HEK293 (cell line): ENCODE measurements around the gene DUS1L.

Source experiments
- CTCF ChIA-PET: fragments of 350-600 bp; formaldehyde crosslinking; extraction: SDS; loops from one replicate; lab custom pipeline; 2021; ENCODE audit warnings: antibody characterized with exemption; lab: Yijun Ruan, JAX
- POLR2A ChIA-PET: fragments of 300-600 bp; formaldehyde crosslinking; extraction: SDS; loops from one replicate; lab custom pipeline; 2020; ENCODE audit warnings: antibody characterized with exemption, inconsistent platforms; lab: Yijun Ruan, JAX
- H3K27ac ChIP-seq: fragments of 200-500 bp; sonication (Bioruptor generic); 2 replicates; pipeline ENCODE4 v1.5.1; 2014; ENCODE audit warnings: low read depth, low read length, control low read depth, inconsistent platforms; ENCODE audit errors: extremely low read depth
- H3K36me3 ChIP-seq, 2 experiments: fragments of 200-500 bp in 1 of 2; sonication (Bioruptor generic) in 1 of 2; 1 replicate in 1 of 2; 2 replicates in 1 of 2; pipeline ENCODE4 v1.5.1; 2014 to 2017; ENCODE audit warnings: inconsistent platforms in 2 of 2, low read length in 2 of 2; ENCODE audit not compliant: control insufficient read depth in 2 of 2, insufficient read depth in 1 of 2
- H3K4me1 ChIP-seq: fragments of 200-500 bp; sonication (Bioruptor generic); 2 replicates; pipeline ENCODE4 v1.5.1; 2014; ENCODE audit warnings: mild to moderate bottlenecking, low read length, inconsistent platforms; ENCODE audit not compliant: control insufficient read depth, insufficient read depth
- H3K4me3 ChIP-seq: 2 replicates; pipeline ENCODE4 v1.5.1; 2011; ENCODE audit warnings: low read depth, mild to moderate bottlenecking, control low read depth, low read length, moderate library complexity
- H3K9me3 ChIP-seq: fragments of 200-500 bp; sonication (Bioruptor generic); 2 replicates; pipeline ENCODE4 v1.5.1; 2014; ENCODE audit warnings: low read depth, low read length, inconsistent platforms; ENCODE audit not compliant: control insufficient read depth, insufficient read depth
- GLIS2 ChIP-seq: fragments of 450-650 bp; formaldehyde crosslinking; IDR thresholded peaks from 2 replicates; pipeline ENCODE4 v1.5.1; 2016; ENCODE audit warnings: missing biosample characterization, missing genetic modification characterization
- MZF1 ChIP-seq: fragments of 450-650 bp; formaldehyde crosslinking; IDR thresholded peaks from 2 replicates; pipeline ENCODE4 v1.5.1; 2017; ENCODE audit warnings: missing biosample characterization, missing genetic modification characterization, borderline replicate concordance
- REST ChIP-seq: fragments of 450-650 bp; formaldehyde crosslinking; IDR thresholded peaks from 2 replicates; pipeline ENCODE4 v1.5.1; 2016; ENCODE audit warnings: missing biosample characterization, missing genetic modification characterization
- ZBTB6 ChIP-seq: fragments of 450-650 bp; formaldehyde crosslinking; IDR thresholded peaks from 2 replicates; pipeline ENCODE4 v1.5.1; 2017; ENCODE audit warnings: missing biosample characterization, missing genetic modification characterization
- ZFP3 ChIP-seq: fragments of 450-650 bp; formaldehyde crosslinking; IDR thresholded peaks from 2 replicates; pipeline ENCODE4 v1.5.1; 2016; ENCODE audit warnings: low read depth, missing biosample characterization, missing genetic modification characterization
- ZNF423 ChIP-seq: fragments of 450-650 bp; formaldehyde crosslinking; IDR thresholded peaks from 2 replicates; pipeline ENCODE4 v1.5.1; 2016; ENCODE audit warnings: missing biosample characterization, missing genetic modification characterization
- ZNF433 ChIP-seq: fragments of 450-650 bp; formaldehyde crosslinking; IDR thresholded peaks from 2 replicates; pipeline ENCODE4 v1.5.1; 2016; ENCODE audit warnings: missing biosample characterization, missing genetic modification characterization, low read depth
- ZNF48 ChIP-seq: fragments of 450-650 bp; formaldehyde crosslinking; IDR thresholded peaks from 2 replicates; pipeline ENCODE4 v1.5.1; 2016; ENCODE audit warnings: missing biosample characterization, missing genetic modification characterization
- ZNF560 ChIP-seq: fragments of 450-650 bp; formaldehyde crosslinking; IDR thresholded peaks from 2 replicates; pipeline ENCODE4 v1.5.1; 2017; ENCODE audit warnings: missing biosample characterization, missing genetic modification characterization, borderline replicate concordance
- ZXDB ChIP-seq: fragments of 450-650 bp; formaldehyde crosslinking; IDR thresholded peaks from 2 replicates; pipeline ENCODE4 v1.5.1; 2016; ENCODE audit warnings: missing biosample characterization, missing genetic modification characterization
- TF ChIP-seq, protein P1 (sequence below): fragments of 450-650 bp; formaldehyde crosslinking; IDR thresholded peaks from 2 replicates; pipeline ENCODE4 v1.5.1; 2016; ENCODE audit warnings: missing biosample characterization, missing genetic modification characterization

DUS1L gene

GRCh38 chr17:82094931-82095776, 29.6 kb upstream of the DUS1L start:
- Histone ChIP-seq H3K4me1 (0 out of 2 replicates have a peak, but pooled peaks cover 7% of the 10 kb centered on the region), H3K27ac (peak overlapping the region; percentile 99), H3K9me3 (no peaks in the 10 kb centered on the region), H3K4me3 (no peak overlapping the region), H3K36me3 (peaks cover 13 to 67% of the 10 kb centered on the region in 2 experiments)
- ChIA-PET POLR2A (interaction anchor here (0.6 to 1.4 kb wide), 10 partner anchors 11 to 371 kb away, joined by 3 to 9 read pairs (median 3); partner anchors contain the start of genes CENPX, DCXR, GPS1 and LRRC45), CTCF (interaction anchor here (0.6 to 1.1 kb wide), 2 partner anchors 58 to 229 kb away, joined by 3 read pairs; partner anchors contain the start of gene DCXR)
- no peak for TF ChIP-seq ZXDB (tag by site-specific recombination)
- TF ChIP-seq, protein P1, sequence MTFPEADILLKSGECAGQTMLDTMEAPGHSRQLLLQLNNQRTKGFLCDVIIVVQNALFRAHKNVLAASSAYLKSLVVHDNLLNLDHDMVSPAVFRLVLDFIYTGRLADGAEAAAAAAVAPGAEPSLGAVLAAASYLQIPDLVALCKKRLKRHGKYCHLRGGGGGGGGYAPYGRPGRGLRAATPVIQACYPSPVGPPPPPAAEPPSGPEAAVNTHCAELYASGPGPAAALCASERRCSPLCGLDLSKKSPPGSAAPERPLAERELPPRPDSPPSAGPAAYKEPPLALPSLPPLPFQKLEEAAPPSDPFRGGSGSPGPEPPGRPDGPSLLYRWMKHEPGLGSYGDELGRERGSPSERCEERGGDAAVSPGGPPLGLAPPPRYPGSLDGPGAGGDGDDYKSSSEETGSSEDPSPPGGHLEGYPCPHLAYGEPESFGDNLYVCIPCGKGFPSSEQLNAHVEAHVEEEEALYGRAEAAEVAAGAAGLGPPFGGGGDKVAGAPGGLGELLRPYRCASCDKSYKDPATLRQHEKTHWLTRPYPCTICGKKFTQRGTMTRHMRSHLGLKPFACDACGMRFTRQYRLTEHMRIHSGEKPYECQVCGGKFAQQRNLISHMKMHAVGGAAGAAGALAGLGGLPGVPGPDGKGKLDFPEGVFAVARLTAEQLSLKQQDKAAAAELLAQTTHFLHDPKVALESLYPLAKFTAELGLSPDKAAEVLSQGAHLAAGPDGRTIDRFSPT, result peak; percentile 52; the same call in 1 of the 2 replicates

DNA sequence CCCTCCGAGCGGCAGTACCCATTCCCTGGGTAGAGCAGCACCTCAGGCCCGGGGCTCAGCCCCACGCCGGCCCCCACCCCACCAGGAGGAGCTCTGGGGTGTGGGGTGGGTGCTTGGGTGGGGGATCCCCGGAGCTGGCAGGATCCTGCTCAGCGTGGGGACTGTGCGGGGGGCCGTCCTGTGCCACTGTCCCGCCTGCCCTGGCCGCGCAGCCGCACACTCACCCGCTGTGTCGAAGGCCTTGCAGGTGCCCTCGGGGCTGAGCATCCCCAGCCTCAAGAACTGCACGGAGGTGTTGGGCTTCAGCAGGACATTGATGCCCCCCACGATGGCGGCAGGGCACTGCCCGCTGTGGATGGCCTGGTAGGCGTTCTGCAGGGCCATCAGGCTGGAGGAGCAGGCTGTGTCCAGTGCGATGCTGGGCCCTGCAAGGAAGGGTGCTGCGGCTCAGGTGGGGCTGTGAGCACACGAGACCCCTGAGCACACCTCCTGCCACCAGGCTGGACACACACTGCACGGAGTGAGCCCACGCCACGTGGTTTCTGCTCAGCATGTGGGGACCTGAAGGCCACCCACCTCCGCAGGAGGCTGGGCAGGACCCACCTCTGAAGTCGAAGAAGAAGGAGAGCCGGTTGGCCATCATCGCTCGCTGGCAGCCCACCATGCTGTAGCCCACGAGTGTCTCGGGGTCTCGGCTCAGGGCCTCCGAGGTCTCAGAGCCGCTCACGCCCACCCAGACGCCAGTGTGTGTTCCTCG, 27.6 kb upstream of the DUS1L start:
- ChIA-PET POLR2A (interaction anchor here (0.6 to 1.9 kb wide), 5 partner anchors 12 to 154 kb away, joined by 4 to 9 read pairs (median 5); partner anchors contain the start of gene DCXR), CTCF (no interaction called here)
- H3K4me1 ChIP-seq, result 0 out of 2 replicates have a peak, but pooled peaks cover 5% of the 10 kb centered on the region
- peak overlapping the region; percentile 31; the same call in 1 of the 2 replicates for H3K27ac ChIP-seq
- TF ChIP-seq GLIS2 (tag by site-specific recombination), result 0 out of 2 replicates have a peak, but pooled peaks have one; percentile 14
- TF ChIP-seq ZFP3 (tag by site-specific recombination), result no peak
- TF ChIP-seq, protein P1, result peak; percentile 88
- H3K4me3 ChIP-seq, result no peak overlapping the region
- H3K9me3 ChIP-seq, result no peaks in the 10 kb centered on the region
- H3K36me3 ChIP-seq, result peaks cover 18 to 87% of the 10 kb centered on the region in 2 experiments

DNA sequence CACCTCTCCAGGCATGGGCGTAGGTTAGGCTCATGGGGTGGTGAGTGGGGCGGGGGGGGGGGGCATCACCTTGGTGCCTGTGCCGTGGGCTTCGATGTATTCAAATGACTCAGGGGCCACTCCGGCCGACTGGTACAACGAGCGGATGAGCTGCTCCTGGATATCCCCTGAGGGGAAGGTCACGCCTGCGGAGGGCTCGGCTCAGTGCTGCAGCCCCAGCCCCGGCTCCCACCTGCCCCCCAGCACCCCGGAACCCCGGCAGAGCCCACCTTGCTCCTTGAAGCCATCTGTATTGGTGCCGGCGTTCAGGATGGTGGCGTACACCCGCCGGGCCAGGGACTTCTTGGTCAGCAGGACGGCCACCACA, 27.0 kb upstream of the DUS1L start:
- peaks cover 20 to 92% of the 10 kb centered on the region in 2 experiments for H3K36me3 ChIP-seq
- no peak overlapping the region for H3K4me3 ChIP-seq
- CTCF ChIA-PET, result no interaction called here
- POLR2A ChIA-PET, result interaction anchor here (0.6 to 1.9 kb wide), 5 partner anchors 12 to 154 kb away, joined by 4 to 5 read pairs (median 4); partner anchors contain the start of gene DCXR
- H3K9me3 ChIP-seq, result no peaks in the 10 kb centered on the region
- H3K4me1 ChIP-seq, result 0 out of 2 replicates have a peak, but pooled peaks cover 5% of the 10 kb centered on the region
- H3K27ac ChIP-seq, result 0 out of 2 replicates have a peak overlapping the region, but pooled peaks have one; percentile 9
- TF ChIP-seq ZNF560, result no peak
- TF ChIP-seq MZF1, result no peak
- TF ChIP-seq ZNF433 (tag by site-specific recombination), result no peak
- TF ChIP-seq ZNF423 (tag by site-specific recombination), result no peak

DNA sequence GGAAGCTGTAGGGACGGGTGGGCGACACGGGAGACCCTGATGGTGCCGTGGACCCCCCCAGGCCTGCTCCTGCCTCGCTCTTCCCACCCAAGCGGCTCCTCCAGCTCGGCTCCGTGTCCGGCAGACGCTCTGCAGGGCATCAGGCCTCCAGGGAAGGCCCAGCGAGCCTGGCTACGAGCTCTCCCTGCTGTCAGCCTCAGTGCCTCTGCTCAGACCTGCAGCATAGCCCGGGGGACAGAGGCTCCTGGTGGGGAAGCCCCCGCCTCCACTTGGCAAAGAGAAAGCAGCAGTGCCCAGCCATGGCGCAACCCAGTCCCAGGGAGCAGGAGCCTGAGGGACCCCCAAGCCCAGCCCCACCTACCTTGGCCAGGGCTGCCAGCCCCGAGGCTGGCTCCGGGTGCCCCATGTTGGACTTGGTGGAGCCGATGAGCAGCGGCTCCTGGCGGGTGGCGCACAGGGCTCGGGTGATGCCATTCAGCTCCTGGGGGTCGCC, 26.5 kb upstream of the DUS1L start:
- CTCF ChIA-PET, result no interaction called here
- Histone ChIP-seq H3K9me3 (no peaks in the 10 kb centered on the region), H3K27ac (peak overlapping the region; percentile 24; the same call in 1 of the 2 replicates), H3K4me3 (no peak overlapping the region), H3K36me3 (peaks cover 24 to 97% of the 10 kb centered on the region in 2 experiments), H3K4me1 (0 out of 2 replicates have a peak, but pooled peaks cover 5% of the 10 kb centered on the region)
- POLR2A ChIA-PET, result interaction anchor here (0.6 to 1.9 kb wide), 6 partner anchors 11 to 55 kb away, joined by 3 to 5 read pairs (median 4); partner anchors contain the start of gene DCXR
- TF ChIP-seq REST (tag by site-specific recombination) (no peak), ZNF433 (tag by site-specific recombination) (no peak), ZBTB6 (tag by site-specific recombination) (no peak), ZNF48 (tag by site-specific recombination) (no peak)
